ENCODE data around the gene ZBTB45.

ZBTB45 gene

GRCh38 chr19:58555920-58556621 lies 36.5 kb upstream of the ZBTB45 start:
- no peak for ATAC-seq
- TF ChIP-seq TCF4 (CRISPR knock-in tag; IDR thresholded peaks at IDR 0.05; ENCODE audit: borderline replicate concordance) (no peak), ZNF565 (CRISPR knock-in tag; conservative IDR thresholded peaks at IDR 0.05; ENCODE audit: low read depth) (no peak), SNAI2 (CRISPR knock-in tag; IDR thresholded peaks at IDR 0.05) (no peak), TOX (CRISPR knock-in tag; IDR thresholded peaks at IDR 0.05; ENCODE audit: borderline replicate concordance) (no peak), ZC3H10 (CRISPR knock-in tag; IDR thresholded peaks at IDR 0.05) (no peak), ISL1 (CRISPR knock-in tag; IDR thresholded peaks at IDR 0.05) (no peak), BACH2 (CRISPR knock-in tag; IDR thresholded peaks at IDR 0.05; ENCODE audit: borderline replicate concordance) (no peak), ZNF70 (CRISPR knock-in tag; IDR thresholded peaks at IDR 0.05) (no peak), ZNF8 (CRISPR knock-in tag; IDR thresholded peaks at IDR 0.05) (no peak), RARB (CRISPR knock-in tag; IDR thresholded peaks at IDR 0.05) (no peak), POU6F1 (CRISPR knock-in tag; IDR thresholded peaks at IDR 0.05; ENCODE audit: borderline replicate concordance, low read depth) (no peak), ZFP30 (CRISPR knock-in tag; IDR thresholded peaks at IDR 0.05) (no peak), TSHZ2 (CRISPR knock-in tag; IDR thresholded peaks at IDR 0.05) (no peak)

- no peak for ATAC-seq
- TF ChIP-seq CREB5 (CRISPR knock-in tag; IDR thresholded peaks at IDR 0.05; ENCODE audit: low read depth) (0 out of 2 replicates have a peak, but pooled peaks have one; percentile 5), ZFP3 (CRISPR knock-in tag; IDR thresholded peaks at IDR 0.05) (no peak)
These were observed 35.8 kb upstream of the ZBTB45 start for GRCh38 chr19:58555369-58555885.

- ATAC-seq, result peak; percentile 61
- TF ChIP-seq ZFP30 (CRISPR knock-in tag; IDR thresholded peaks at IDR 0.05), result no peak
- TF ChIP-seq ZNF565 (CRISPR knock-in tag; conservative IDR thresholded peaks at IDR 0.05; ENCODE audit: low read depth), result no peak
- TF ChIP-seq SNAI2 (CRISPR knock-in tag; IDR thresholded peaks at IDR 0.05), result peak; percentile 54; the same call in 1 of the 2 replicates
- 0 out of 2 replicates have a peak, but pooled peaks have one; percentile 7 for TF ChIP-seq CREB5 (CRISPR knock-in tag; IDR thresholded peaks at IDR 0.05; ENCODE audit: low read depth)
- TF ChIP-seq RARB (CRISPR knock-in tag; IDR thresholded peaks at IDR 0.05), result no peak
- 0 out of 2 replicates have a peak, but pooled peaks have one; percentile 30 for TF ChIP-seq ZNF70 (CRISPR knock-in tag; IDR thresholded peaks at IDR 0.05)
- TF ChIP-seq ZNF8 (CRISPR knock-in tag; IDR thresholded peaks at IDR 0.05), result no peak
- peak; percentile 90 for TF ChIP-seq GLIS3 (CRISPR knock-in tag; IDR thresholded peaks at IDR 0.05)
- no peak for TF ChIP-seq BACH2 (CRISPR knock-in tag; IDR thresholded peaks at IDR 0.05; ENCODE audit: borderline replicate concordance)
- no peak for TF ChIP-seq TCF4 (CRISPR knock-in tag; IDR thresholded peaks at IDR 0.05; ENCODE audit: borderline replicate concordance)
- no peak for TF ChIP-seq OSR1 (CRISPR knock-in tag; IDR thresholded peaks at IDR 0.05)
- TF ChIP-seq PATZ1 (CRISPR knock-in tag; IDR thresholded peaks at IDR 0.05; ENCODE audit: borderline replicate concordance), result peak; percentile 26; the same call in 1 of the 2 replicates
- no peak for TF ChIP-seq ISL1 (CRISPR knock-in tag; IDR thresholded peaks at IDR 0.05)
- TF ChIP-seq TOX (CRISPR knock-in tag; IDR thresholded peaks at IDR 0.05; ENCODE audit: borderline replicate concordance), result peak; percentile 53; the same call in 1 of the 2 replicates
- TF ChIP-seq PPARA (CRISPR knock-in tag; IDR thresholded peaks at IDR 0.05; ENCODE audit: borderline replicate concordance), result no peak
- TF ChIP-seq ARNTL (CRISPR knock-in tag; IDR thresholded peaks at IDR 0.05; ENCODE audit: borderline replicate concordance, low read depth), result no peak
- TF ChIP-seq TSHZ2 (CRISPR knock-in tag; IDR thresholded peaks at IDR 0.05), result no peak
- no peak for TF ChIP-seq CSDC2 (CRISPR knock-in tag; IDR thresholded peaks at IDR 0.05)
These were observed 35.1 kb upstream of the ZBTB45 start, which contains the start of gene CHMP2A for GRCh38 chr19:58554494-58555368. CHMP2A (minus strand) TSS chr19:58555105; CDS start chr19:58554212, 893 bp downstream.

Measured in SK-N-SH treated with all-trans-retinoic acid at 6 μM for 48 hours (cell line).